ENCODE results near the gene PHLPP1.
"Not testable (repeated sequence)": the region's sequence is repeated elsewhere in the genome, so short reads cannot be mapped to it uniquely, and the experiment has no call there.

The PHLPP1 gene

GRCh38 chr18:62717925-62718800, 2.8 kb downstream of the PHLPP1 start:
- DNase-seq (ENCODE audit: low read depth): no peak

GRCh38 chr18:62720048-62720447, 4.7 kb downstream of the PHLPP1 start:
- no peak for DNase-seq (ENCODE audit: low read depth)

GRCh38 chr18:62720766-62721613, 5.6 kb downstream of the PHLPP1 start:
- DNase-seq (ENCODE audit: low read depth): no peak

GRCh38 chr18:62721839-62722795, 6.8 kb downstream of the PHLPP1 start:
- DNase-seq (ENCODE audit: low read depth): no peak

GRCh38 chr18:62723666-62724281, 8.4 kb downstream of the PHLPP1 start:
- no peak for DNase-seq (ENCODE audit: low read depth)

GRCh38 chr18:62725896-62726295, 10.6 kb downstream of the PHLPP1 start:
- no peak for DNase-seq (ENCODE audit: low read depth)

GRCh38 chr18:62728254-62728653, 12.9 kb downstream of the PHLPP1 start:
- no peak for DNase-seq (ENCODE audit: low read depth)

- no peak for DNase-seq (ENCODE audit: low read depth)
Measured at GRCh38 chr18:62729487-62730386, 14.4 kb downstream of the PHLPP1 start.

GRCh38 chr18:62730941-62731340, 15.6 kb downstream of the PHLPP1 start:
- no peak for DNase-seq (ENCODE audit: low read depth)

GRCh38 chr18:62732617-62733016, 17.3 kb downstream of the PHLPP1 start:
- DNase-seq (ENCODE audit: low read depth): no peak

GRCh38 chr18:62734290-62734689, 18.9 kb downstream of the PHLPP1 start:
- no peak for DNase-seq (ENCODE audit: low read depth)

- DNase-seq (ENCODE audit: low read depth): no peak
Measured at GRCh38 chr18:62735387-62735786, 20.0 kb downstream of the PHLPP1 start.

GRCh38 chr18:62736077-62736855, 20.9 kb downstream of the PHLPP1 start:
- no peak for DNase-seq (ENCODE audit: low read depth)

GRCh38 chr18:62737241-62737873, 22.0 kb downstream of the PHLPP1 start:
- no peak for DNase-seq (ENCODE audit: low read depth)

GRCh38 chr18:62738639-62739038, 23.3 kb downstream of the PHLPP1 start:
- DNase-seq (ENCODE audit: low read depth): no peak

GRCh38 chr18:62739911-62740310, 24.6 kb downstream of the PHLPP1 start:
- DNase-seq (ENCODE audit: low read depth): no peak

- DNase-seq (ENCODE audit: low read depth): not testable (repeated sequence)
Measured at GRCh38 chr18:62740650-62741049, 25.3 kb downstream of the PHLPP1 start.

- no peak for DNase-seq (ENCODE audit: low read depth)
Measured at GRCh38 chr18:62741118-62741566, 25.8 kb downstream of the PHLPP1 start.

GRCh38 chr18:62741584-62741983, 26.2 kb downstream of the PHLPP1 start:
- no peak for DNase-seq (ENCODE audit: low read depth)
